PFSK-1 (cell line): ENCODE measurements around the gene WDR53.

Experiments
- FOXP2 ChIP-seq: optimal IDR thresholded peaks from 2 replicates; pipeline ENCODE3; 2011; ENCODE audit warnings: borderline replicate concordance, control low read depth, inconsistent platforms; ENCODE audit not compliant: insufficient read depth; ENCODE audit errors: extremely low read length, extremely low read depth
- POLR2AphosphoS5 ChIP-seq: IDR thresholded peaks from 2 replicates; pipeline ENCODE4 v1.6.1; 2012; ENCODE audit warnings: low read depth, mild to moderate bottlenecking, control low read depth, low read length, moderate library complexity

DNA sequence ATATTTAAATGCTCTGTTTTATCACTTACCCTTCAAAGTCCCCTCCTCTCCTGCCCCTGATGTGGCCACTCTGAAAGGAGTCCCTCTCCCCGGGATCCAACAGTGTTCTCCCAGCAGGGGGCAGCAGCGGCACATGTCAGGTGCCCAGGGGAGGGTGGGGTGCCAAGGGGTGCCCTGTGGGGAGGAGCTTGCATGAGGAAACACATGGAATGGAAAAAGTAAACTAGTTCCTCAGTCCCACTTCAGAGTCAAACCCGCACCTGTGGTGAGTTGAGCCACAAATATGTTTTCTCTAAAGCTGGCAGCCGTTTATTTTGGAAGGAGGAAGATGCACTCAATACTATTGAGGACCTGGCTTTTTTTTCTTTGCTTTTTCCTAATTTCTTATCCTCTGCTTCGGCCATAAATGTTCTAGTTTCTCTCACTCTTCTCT, 41.0 kb upstream of the WDR53 start:
- TF ChIP-seq POLR2AphosphoS5, result no peak
- TF ChIP-seq FOXP2, result no peak
